Trophoblast cell (in vitro differentiated cells and primary cell): ENCODE measurements around the gene DNAAF6.

Experiments
- DNase-seq, 2 donors: peaks; one replicate each; pipeline ENCODE4 v3.0.0-alpha.2; 2016
- H2AFZ ChIP-seq: 2 replicates; pipeline ENCODE4 v1.6.1; 2013; ENCODE audit warnings: low read length, moderate library complexity, mild to moderate bottlenecking; ENCODE audit not compliant: insufficient read depth, poor library complexity
- H2AK5ac ChIP-seq: 2 replicates; pipeline ENCODE4 v1.6.1; 2013; ENCODE audit warnings: mild to moderate bottlenecking, low read length
- H2BK120ac ChIP-seq: 2 replicates; pipeline ENCODE4 v1.6.1; 2013; ENCODE audit warnings: low read length, mild to moderate bottlenecking, moderate library complexity; ENCODE audit not compliant: insufficient read depth, poor library complexity
- H2BK12ac ChIP-seq: 2 replicates; pipeline ENCODE4 v1.6.1; 2013; ENCODE audit warnings: mild to moderate bottlenecking, low read length, moderate library complexity
- H2BK5ac ChIP-seq: 2 replicates; pipeline ENCODE4 v1.6.1; 2013; ENCODE audit warnings: low read length, low read depth, moderate library complexity, mild to moderate bottlenecking; ENCODE audit not compliant: poor library complexity
- H3K14ac ChIP-seq: 2 replicates; pipeline ENCODE4 v1.6.1; 2013; ENCODE audit warnings: mild to moderate bottlenecking, low read length
- H3K18ac ChIP-seq: 2 replicates; pipeline ENCODE4 v1.6.1; 2013; ENCODE audit warnings: mild to moderate bottlenecking, low read length
- H3K23ac ChIP-seq: 2 replicates; pipeline ENCODE4 v1.6.1; 2013; ENCODE audit warnings: low read length
- H3K27ac ChIP-seq: 2 replicates; pipeline ENCODE4 v1.5.1; 2013; ENCODE audit warnings: low read depth, mild to moderate bottlenecking, inconsistent platforms, low read length, moderate library complexity
- H3K27me3 ChIP-seq: 2 replicates; pipeline ENCODE4 v1.6.1; 2013; ENCODE audit warnings: inconsistent platforms, mild to moderate bottlenecking, low read length, moderate library complexity; ENCODE audit not compliant: insufficient read depth
- H3K36me3 ChIP-seq, 2 experiments: 1 replicate in 1 of 2; 2 replicates in 1 of 2; pipeline ENCODE4 v1.6.1; 2013; ENCODE audit warnings: low read length in 2 of 2, mild to moderate bottlenecking in 2 of 2, moderate library complexity in 1 of 2; ENCODE audit not compliant: insufficient read depth in 2 of 2, control insufficient read depth in 1 of 2
- H3K4ac ChIP-seq: 2 replicates; pipeline ENCODE4 v1.6.1; 2013; ENCODE audit warnings: low read depth, mild to moderate bottlenecking, low read length, moderate library complexity
- H3K4me1 ChIP-seq, 2 experiments: 1 replicate in 1 of 2; 2 replicates in 1 of 2; pipeline ENCODE4 v1.6.1; 2013; ENCODE audit warnings: low read length in 2 of 2, mild to moderate bottlenecking in 2 of 2, moderate library complexity in 1 of 2; ENCODE audit not compliant: insufficient read depth in 2 of 2, control insufficient read depth in 1 of 2
- H3K4me2 ChIP-seq: 2 replicates; pipeline ENCODE4 v1.6.1; 2013; ENCODE audit warnings: inconsistent platforms, mild to moderate bottlenecking, low read length, moderate library complexity
- H3K4me3 ChIP-seq: 2 replicates; pipeline ENCODE4 v1.5.1; 2013; ENCODE audit warnings: mild to moderate bottlenecking, low read depth, low read length, inconsistent platforms
- H3K79me1 ChIP-seq: one replicate; pipeline ENCODE4 v1.6.1; 2013; ENCODE audit warnings: low read length
- H3K79me2 ChIP-seq: 2 replicates; pipeline ENCODE4 v1.6.1; 2013; ENCODE audit warnings: low read length, mild to moderate bottlenecking; ENCODE audit not compliant: control insufficient read depth, insufficient read depth, poor library complexity
- H3K9ac ChIP-seq: 2 replicates; pipeline ENCODE4 v1.6.1; 2013; ENCODE audit warnings: mild to moderate bottlenecking, low read length
- H3K9me3 ChIP-seq: 2 replicates; pipeline ENCODE4 v1.6.1; 2013; ENCODE audit warnings: low read depth, mild to moderate bottlenecking, control low read depth, inconsistent platforms, low read length; ENCODE audit not compliant: insufficient read depth
- H4K12ac ChIP-seq: 2 replicates; pipeline ENCODE4 v1.6.1; 2013; ENCODE audit warnings: low read depth, mild to moderate bottlenecking, low read length, moderate library complexity
- H4K8ac ChIP-seq: 2 replicates; pipeline ENCODE4 v1.6.1; 2013; ENCODE audit warnings: low read depth, mild to moderate bottlenecking, low read length, moderate library complexity
- H4K91ac ChIP-seq: one replicate; pipeline ENCODE4 v1.6.1; 2013; ENCODE audit warnings: low read depth, mild to moderate bottlenecking, low read length, moderate library complexity
- WGBS: extraction: QIAGEN DNeasy Blood & Tissue Kit; methylation state at CpG from one replicate; pipeline ENCODE4 v1.1.7; 2013; ENCODE audit warnings: missing lambda C conversion rate; ENCODE audit not compliant: insufficient read length, insufficient coverage; ENCODE audit errors: extremely low coverage; 5-methylcytosine and 5-hydroxymethylcytosine counted together

The DNAAF6 gene

GRCh38 chrX:107228486-107228819 is 22.0 kb downstream of the DNAAF6 start:
- Histone ChIP-seq H3K79me1 (no peaks in the 10 kb centered on the region), H3K4me2 (no peak overlapping the region), H3K4me3 (no peak overlapping the region), H4K91ac (no peak overlapping the region), H2BK12ac (no peak overlapping the region), H3K18ac (no peak overlapping the region), H4K8ac (no peak overlapping the region), H2BK120ac (no peak overlapping the region), H2AK5ac (no peak overlapping the region), H3K9me3 (no peaks in the 10 kb centered on the region), H3K27ac (no peak overlapping the region), H3K4me1 (no peaks in the 10 kb centered on the region), H3K9ac (no peak overlapping the region), H3K14ac (no peak overlapping the region), H3K36me3 (no peaks in the 10 kb centered on the region), H3K79me2 (no peaks in the 10 kb centered on the region), H4K12ac (no peak overlapping the region), H2BK5ac (no peak overlapping the region), H3K4ac (no peak overlapping the region), H2AFZ (no peak overlapping the region), H3K23ac (no peak overlapping the region), H3K27me3 (no peaks in the 10 kb centered on the region)
- WGBS, result no CpG with 5 or more reads among the region's 2 CpGs
- peak in 1 of 2 donors; percentile 45 for DNase-seq

GRCh38 chrX:107272431-107272921 is 66.1 kb downstream of the DNAAF6 start:
- no peaks in the 10 kb centered on the region for H3K36me3 ChIP-seq
- no peak overlapping the region for H4K12ac ChIP-seq
- DNase-seq, result peak in 1 of 2 donors; percentile 36
- H3K9ac ChIP-seq, result no peak overlapping the region
- no peak overlapping the region for H3K27ac ChIP-seq
- H3K14ac ChIP-seq, result no peak overlapping the region
- H3K23ac ChIP-seq, result no peak overlapping the region
- H3K4me2 ChIP-seq, result peak overlapping the region; percentile 79
- H3K9me3 ChIP-seq, result no peaks in the 10 kb centered on the region
- no peak overlapping the region for H2AFZ ChIP-seq
- H2BK12ac ChIP-seq, result no peak overlapping the region
- WGBS, result no CpG with 5 or more reads among the region's 41 CpGs
- no peaks in the 10 kb centered on the region for H3K27me3 ChIP-seq
- H2BK120ac ChIP-seq, result no peak overlapping the region
- no peak overlapping the region for H4K8ac ChIP-seq
- no peak overlapping the region for H2BK5ac ChIP-seq
- H3K79me1 ChIP-seq, result no peaks in the 10 kb centered on the region
- no peak overlapping the region for H3K18ac ChIP-seq
- H2AK5ac ChIP-seq, result no peak overlapping the region
- H3K4me1 ChIP-seq, result no peaks in the 10 kb centered on the region
- H3K4ac ChIP-seq, result no peak overlapping the region
- H3K79me2 ChIP-seq, result no peaks in the 10 kb centered on the region
- H4K91ac ChIP-seq, result no peak overlapping the region
- H3K4me3 ChIP-seq, result peak overlapping the region; percentile 61

GRCh38 chrX:107273795-107274194 is 67.4 kb downstream of the DNAAF6 start:
- Histone ChIP-seq H3K79me2 (no peaks in the 10 kb centered on the region), H3K36me3 (no peaks in the 10 kb centered on the region), H3K4me3 (no peak overlapping the region), H2AK5ac (no peak overlapping the region), H3K9me3 (no peaks in the 10 kb centered on the region), H3K18ac (no peak overlapping the region), H3K9ac (no peak overlapping the region), H3K79me1 (no peaks in the 10 kb centered on the region), H2AFZ (no peak overlapping the region), H2BK5ac (no peak overlapping the region), H3K4me2 (no peak overlapping the region), H2BK120ac (no peak overlapping the region), H3K14ac (no peak overlapping the region), H3K27ac (no peak overlapping the region), H3K4ac (no peak overlapping the region), H3K23ac (no peak overlapping the region), H4K12ac (no peak overlapping the region), H4K8ac (no peak overlapping the region), H4K91ac (no peak overlapping the region), H3K27me3 (no peaks in the 10 kb centered on the region), H3K4me1 (no peaks in the 10 kb centered on the region), H2BK12ac (no peak overlapping the region)
- DNase-seq, result no peak
- WGBS, result no CpG with 5 or more reads among the region's 3 CpGs

- no peaks in the 10 kb centered on the region for H3K79me1 ChIP-seq
- WGBS, result no CpG with 5 or more reads among the region's 4 CpGs
- H3K79me2 ChIP-seq, result no peaks in the 10 kb centered on the region
Measured at GRCh38 chrX:107288676-107289075, 82.3 kb downstream of the DNAAF6 start.

More at GRCh38 chrX:107288676-107289075, 82.3 kb downstream of the DNAAF6 start:
- H3K4ac ChIP-seq, result no peak overlapping the region
- H3K27me3 ChIP-seq, result no peaks in the 10 kb centered on the region
- H2BK12ac ChIP-seq, result no peak overlapping the region
- no peak overlapping the region for H2BK5ac ChIP-seq
- no peak overlapping the region for H3K4me2 ChIP-seq
- no peak overlapping the region for H3K9ac ChIP-seq
- no peak overlapping the region for H4K8ac ChIP-seq
- no peak for DNase-seq
- H2BK120ac ChIP-seq, result no peak overlapping the region
- no peak overlapping the region for H2AFZ ChIP-seq
- H4K12ac ChIP-seq, result no peak overlapping the region
- H2AK5ac ChIP-seq, result no peak overlapping the region
- no peak overlapping the region for H3K27ac ChIP-seq
- no peak overlapping the region for H3K14ac ChIP-seq
- H3K9me3 ChIP-seq, result no peaks in the 10 kb centered on the region
- H3K36me3 ChIP-seq, result no peaks in the 10 kb centered on the region
- H3K23ac ChIP-seq, result no peak overlapping the region
- no peak overlapping the region for H4K91ac ChIP-seq
- H3K18ac ChIP-seq, result no peak overlapping the region
- H3K4me1 ChIP-seq, result no peaks in the 10 kb centered on the region
- H3K4me3 ChIP-seq, result no peak overlapping the region
